Measurements from ENCODE around the gene CPNE1.

DNA sequence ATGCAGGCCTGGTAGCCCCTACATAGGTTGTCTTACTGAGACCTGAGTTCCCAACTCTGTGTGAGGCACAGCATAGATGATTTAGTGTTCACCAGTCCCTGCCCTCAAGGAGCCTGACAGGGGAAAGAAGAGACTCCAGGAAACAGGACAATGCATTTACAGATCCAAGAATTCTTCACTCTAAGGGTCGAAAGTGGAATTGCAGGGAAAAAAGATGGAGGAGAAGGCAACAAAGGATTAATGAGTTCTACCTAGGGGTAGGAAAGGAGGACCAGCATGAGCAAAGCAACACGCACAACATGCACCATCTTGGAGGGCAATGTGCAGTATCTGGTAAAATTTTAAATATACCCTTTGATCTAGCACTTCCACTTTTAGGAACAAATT, 43.1 kb downstream of the CPNE1 start:
- TF ChIP-seq, protein P1, sequence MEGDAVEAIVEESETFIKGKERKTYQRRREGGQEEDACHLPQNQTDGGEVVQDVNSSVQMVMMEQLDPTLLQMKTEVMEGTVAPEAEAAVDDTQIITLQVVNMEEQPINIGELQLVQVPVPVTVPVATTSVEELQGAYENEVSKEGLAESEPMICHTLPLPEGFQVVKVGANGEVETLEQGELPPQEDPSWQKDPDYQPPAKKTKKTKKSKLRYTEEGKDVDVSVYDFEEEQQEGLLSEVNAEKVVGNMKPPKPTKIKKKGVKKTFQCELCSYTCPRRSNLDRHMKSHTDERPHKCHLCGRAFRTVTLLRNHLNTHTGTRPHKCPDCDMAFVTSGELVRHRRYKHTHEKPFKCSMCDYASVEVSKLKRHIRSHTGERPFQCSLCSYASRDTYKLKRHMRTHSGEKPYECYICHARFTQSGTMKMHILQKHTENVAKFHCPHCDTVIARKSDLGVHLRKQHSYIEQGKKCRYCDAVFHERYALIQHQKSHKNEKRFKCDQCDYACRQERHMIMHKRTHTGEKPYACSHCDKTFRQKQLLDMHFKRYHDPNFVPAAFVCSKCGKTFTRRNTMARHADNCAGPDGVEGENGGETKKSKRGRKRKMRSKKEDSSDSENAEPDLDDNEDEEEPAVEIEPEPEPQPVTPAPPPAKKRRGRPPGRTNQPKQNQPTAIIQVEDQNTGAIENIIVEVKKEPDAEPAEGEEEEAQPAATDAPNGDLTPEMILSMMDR (IDR thresholded peaks at IDR 0.05): peak in 1 of 6 experiments; percentile 6
- TF ChIP-seq EP300 (IDR thresholded peaks at IDR 0.05) (no peak), POLR2AphosphoS5 (IDR thresholded peaks at IDR 0.05) (no peak), POLR2A (IDR thresholded peaks at IDR 0.05) (no peak)

All from upper lobe of left lung (tissue), 4 donors.